K562 (cell line): ENCODE data around the gene KRTAP4-3.

Experiments used
- POLR2A ChIP-seq: fragments of 450-650 bp; conservative IDR thresholded peaks from 2 replicates; pipeline ENCODE4 v1.6.1; 2016
- RB1 ChIP-seq: fragments of 450-650 bp; IDR thresholded peaks from 2 replicates; pipeline ENCODE4 v1.6.1; 2017; ENCODE audit warnings: low read depth, mild to moderate bottlenecking
- RBM15 ChIP-seq: fragments of 200-400 bp; formaldehyde crosslinking; IDR thresholded peaks from 2 replicates; pipeline ENCODE4 v1.6.1; 2018; ENCODE audit warnings: mild to moderate bottlenecking, low read length, moderate library complexity; ENCODE audit not compliant: insufficient read depth
- ZBTB7A ChIP-seq: IDR thresholded peaks from 2 replicates; pipeline ENCODE4 v1.6.1; 2011; ENCODE audit warnings: low read depth, mild to moderate bottlenecking, low read length, moderate library complexity, borderline replicate concordance; ENCODE audit not compliant: control insufficient read depth
- TF ChIP-seq, protein P1 (sequence below): fragments of 450-650 bp; formaldehyde crosslinking; IDR thresholded peaks from 2 replicates; pipeline ENCODE4 v1.4.0; 2020; ENCODE audit warnings: mild to moderate bottlenecking, moderate library complexity
- TF ChIP-seq, protein P2 (sequence below), 2 experiments: IDR thresholded peaks; 2 replicates each; pipeline ENCODE4 v1.6.1; 2011; ENCODE audit warnings: borderline replicate concordance in 1 of 2, control low read depth in 1 of 2, low read depth in 1 of 2, low read length in 1 of 2, mild to moderate bottlenecking in 1 of 2, mixed read lengths in 1 of 2, moderate library complexity in 1 of 2; ENCODE audit not compliant: insufficient read depth in 1 of 2, insufficient read length in 1 of 2, poor library complexity in 1 of 2, severe bottlenecking in 1 of 2; ENCODE audit errors: extremely low read depth in 1 of 2

DNA sequence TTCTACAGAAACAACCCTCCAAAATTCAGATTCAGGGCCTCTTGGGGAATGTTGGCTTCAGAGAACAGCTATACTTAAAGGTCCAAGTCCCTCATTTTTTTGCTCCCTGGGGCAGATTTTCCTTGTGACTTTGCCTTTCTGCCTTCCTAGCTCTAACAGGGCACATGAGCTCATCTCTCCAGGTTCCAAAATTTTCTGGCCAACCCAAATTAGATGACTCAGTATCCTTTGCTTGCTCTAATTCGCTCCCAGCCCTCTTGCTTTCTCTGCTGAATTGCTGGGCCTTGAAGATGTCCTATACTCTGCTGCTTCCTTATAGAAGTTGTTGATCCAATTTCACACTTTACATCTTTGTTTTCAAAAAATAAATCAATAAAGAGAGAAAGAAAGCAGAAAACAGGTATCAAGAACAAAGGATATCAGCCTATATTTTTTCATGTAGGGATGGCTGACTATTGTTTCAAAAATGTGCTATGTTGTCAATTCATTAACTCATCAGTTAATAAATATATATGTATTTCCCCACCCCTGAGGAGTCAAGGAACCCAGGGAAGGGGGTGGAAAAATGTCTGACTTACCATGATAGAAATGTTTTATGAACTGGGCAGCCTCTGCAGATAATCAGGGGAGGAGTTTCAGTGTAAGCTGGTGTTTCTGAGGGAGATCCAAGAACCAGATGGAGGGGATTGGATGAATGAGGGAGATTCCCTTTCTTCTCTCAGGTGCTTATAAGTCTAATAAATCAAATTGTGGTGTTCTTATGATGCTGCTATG is 11.0 kb upstream of the KRTAP4-3 start:
- TF ChIP-seq, protein P1, sequence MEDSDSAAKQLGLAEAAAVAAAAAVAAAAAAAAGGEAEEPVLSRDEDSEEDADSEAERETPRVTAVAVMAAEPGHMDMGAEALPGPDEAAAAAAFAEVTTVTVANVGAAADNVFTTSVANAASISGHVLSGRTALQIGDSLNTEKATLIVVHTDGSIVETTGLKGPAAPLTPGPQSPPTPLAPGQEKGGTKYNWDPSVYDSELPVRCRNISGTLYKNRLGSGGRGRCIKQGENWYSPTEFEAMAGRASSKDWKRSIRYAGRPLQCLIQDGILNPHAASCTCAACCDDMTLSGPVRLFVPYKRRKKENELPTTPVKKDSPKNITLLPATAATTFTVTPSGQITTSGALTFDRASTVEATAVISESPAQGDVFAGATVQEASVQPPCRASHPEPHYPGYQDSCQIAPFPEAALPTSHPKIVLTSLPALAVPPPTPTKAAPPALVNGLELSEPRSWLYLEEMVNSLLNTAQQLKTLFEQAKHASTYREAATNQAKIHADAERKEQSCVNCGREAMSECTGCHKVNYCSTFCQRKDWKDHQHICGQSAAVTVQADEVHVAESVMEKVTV, result no peak
- TF ChIP-seq ZBTB7A (no peak), POLR2A (no peak), RB1 (no peak), RBM15 (no peak)
- TF ChIP-seq, protein P2, sequence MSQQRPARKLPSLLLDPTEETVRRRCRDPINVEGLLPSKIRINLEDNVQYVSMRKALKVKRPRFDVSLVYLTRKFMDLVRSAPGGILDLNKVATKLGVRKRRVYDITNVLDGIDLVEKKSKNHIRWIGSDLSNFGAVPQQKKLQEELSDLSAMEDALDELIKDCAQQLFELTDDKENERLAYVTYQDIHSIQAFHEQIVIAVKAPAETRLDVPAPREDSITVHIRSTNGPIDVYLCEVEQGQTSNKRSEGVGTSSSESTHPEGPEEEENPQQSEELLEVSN (IDR thresholded peaks at IDR 0.05; ENCODE audit: borderline replicate concordance in 1 of 2, extremely low read depth in 1 of 2, insufficient read depth in 1 of 2, insufficient read length in 1 of 2, low read depth in 1 of 2, low read length in 1 of 2, poor library complexity in 1 of 2, severe bottlenecking in 1 of 2), result no peak
